ENCODE data around the gene TENM3. TPM values are rescaled to one million over a fixed set of nuclear protein-coding genes. Genes with fewer than 3 reads are reported as not detected.

The TENM3 gene
- total and polyA plus RNA-seq, 2 experiments from 2014 or later: 16.1 to 70.9 TPM

GRCh38 chr4:182716192-182716591 is 473.0 kb downstream of the TENM3 start:
- no peak for DNase-seq (ENCODE audit: low spot score)

DNA sequence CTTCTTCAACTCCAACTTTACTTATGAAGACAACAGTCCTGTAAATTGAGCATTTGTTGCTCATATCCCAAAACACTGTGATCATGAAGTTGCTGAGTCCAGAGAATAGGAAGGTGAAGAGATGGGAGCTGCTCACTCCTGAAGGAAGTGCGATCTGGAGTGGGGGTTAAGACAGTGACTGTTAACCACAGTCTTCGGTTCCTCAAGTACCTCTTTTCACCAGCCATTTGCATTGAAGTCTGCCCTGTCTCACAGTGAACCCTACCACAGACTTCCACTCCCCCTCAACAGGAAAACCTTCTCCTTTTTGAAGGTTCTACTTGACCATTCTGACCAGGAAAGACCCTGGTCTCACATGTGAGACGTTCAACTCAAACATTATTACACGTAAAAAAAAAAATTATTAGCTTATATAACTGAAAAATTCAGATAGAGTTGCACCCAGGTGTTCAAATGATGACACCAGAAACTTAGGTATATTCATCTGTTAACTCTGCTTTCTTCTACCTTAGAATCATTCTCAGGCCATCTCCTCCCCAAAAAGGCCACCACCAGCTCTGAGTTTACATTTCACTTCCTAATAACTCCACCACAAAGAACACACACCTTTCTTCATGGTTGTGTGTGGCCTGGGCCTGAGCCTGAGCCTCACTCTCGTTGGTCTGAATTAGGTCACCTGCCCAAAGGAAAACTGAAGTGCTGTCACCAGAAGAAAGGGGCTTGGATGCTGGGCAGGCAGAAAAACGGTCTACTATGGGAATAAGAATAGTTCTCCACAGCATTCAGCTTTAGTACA is 474.8 kb downstream of the TENM3 start:
- TF ChIP-seq EZH2 (IDR thresholded peaks at IDR 0.05; ENCODE audit: borderline replicate concordance) (no peak), CTCF (IDR thresholded peaks at IDR 0.05; ENCODE audit: poor library complexity) (no peak), EZH2phosphoT487 (IDR thresholded peaks at IDR 0.05; ENCODE audit: low read depth, severe bottlenecking, unreplicated experiment) (no peak)
- H3K4me2 ChIP-seq: no peak overlapping the region
- H2AFZ ChIP-seq: no peak overlapping the region
- no peaks in the 10 kb centered on the region for H3K9me2 ChIP-seq (replicated peaks; ENCODE audit: insufficient read depth)
- 93% methylated on average over 6 of the region's 6 CpGs for WGBS (ENCODE audit: low lambda C conversion rate, missing lambda C conversion rate)
- H3K79me2 ChIP-seq: no peaks in the 10 kb centered on the region
- H3K27ac ChIP-seq: no peak overlapping the region
- no peak for DNase-seq (ENCODE audit: low spot score)
- H3K4me3 ChIP-seq: no peak overlapping the region
- H4K20me1 ChIP-seq (ENCODE audit: insufficient read depth, poor library complexity, severe bottlenecking): no peaks in the 10 kb centered on the region
- H3K27me3 ChIP-seq: no peaks in the 10 kb centered on the region
- no peaks in the 10 kb centered on the region for H3K36me3 ChIP-seq (replicated peaks; ENCODE audit: insufficient read depth, low read depth)
- H3K4me1 ChIP-seq (ENCODE audit: insufficient read depth): no peaks in the 10 kb centered on the region
- no peaks in the 10 kb centered on the region for H3K9me3 ChIP-seq (ENCODE audit: low read depth)

More at GRCh38 chr4:182716192-182716591, 473.0 kb downstream of the TENM3 start:
- TF ChIP-seq CTCF (IDR thresholded peaks at IDR 0.05; ENCODE audit: poor library complexity) (no peak), EZH2 (IDR thresholded peaks at IDR 0.05; ENCODE audit: borderline replicate concordance) (no peak), EZH2phosphoT487 (IDR thresholded peaks at IDR 0.05; ENCODE audit: low read depth, severe bottlenecking, unreplicated experiment) (no peak)
- no peaks in the 10 kb centered on the region for H3K9me2 ChIP-seq (replicated peaks; ENCODE audit: insufficient read depth)
- H3K4me3 ChIP-seq: no peak overlapping the region
- no peaks in the 10 kb centered on the region for H3K4me1 ChIP-seq (ENCODE audit: insufficient read depth)
- no peaks in the 10 kb centered on the region for H4K20me1 ChIP-seq (ENCODE audit: insufficient read depth, poor library complexity, severe bottlenecking)
- H3K27ac ChIP-seq: no peak overlapping the region
- H3K36me3 ChIP-seq (replicated peaks; ENCODE audit: insufficient read depth, low read depth): no peaks in the 10 kb centered on the region
- no peaks in the 10 kb centered on the region for H3K79me2 ChIP-seq
- no peaks in the 10 kb centered on the region for H3K9me3 ChIP-seq (ENCODE audit: low read depth)
- 59% methylated on average over 3 of the region's 3 CpGs for WGBS (ENCODE audit: low lambda C conversion rate, missing lambda C conversion rate)
- no peaks in the 10 kb centered on the region for H3K27me3 ChIP-seq
- no peak overlapping the region for H3K4me2 ChIP-seq
- H2AFZ ChIP-seq: no peak overlapping the region

- 38% methylated on average over 2 of the region's 2 CpGs for WGBS (ENCODE audit: low lambda C conversion rate, missing lambda C conversion rate)
- no peak overlapping the region for H3K4me3 ChIP-seq
- H3K4me1 ChIP-seq (ENCODE audit: insufficient read depth): no peaks in the 10 kb centered on the region
- no peak overlapping the region for H3K4me2 ChIP-seq
- no peaks in the 10 kb centered on the region for H3K27me3 ChIP-seq
- H3K9me2 ChIP-seq (replicated peaks; ENCODE audit: insufficient read depth): no peaks in the 10 kb centered on the region
- TF ChIP-seq EZH2 (IDR thresholded peaks at IDR 0.05; ENCODE audit: borderline replicate concordance): no peak
- no peak for TF ChIP-seq EZH2phosphoT487 (IDR thresholded peaks at IDR 0.05; ENCODE audit: low read depth, severe bottlenecking, unreplicated experiment)
- no peak for TF ChIP-seq CTCF (IDR thresholded peaks at IDR 0.05; ENCODE audit: poor library complexity)
- no peaks in the 10 kb centered on the region for H3K36me3 ChIP-seq (replicated peaks; ENCODE audit: insufficient read depth, low read depth)
- no peaks in the 10 kb centered on the region for H3K9me3 ChIP-seq (ENCODE audit: low read depth)
- H3K79me2 ChIP-seq: no peaks in the 10 kb centered on the region
- H3K27ac ChIP-seq: no peak overlapping the region
- H2AFZ ChIP-seq: no peak overlapping the region
- DNase-seq (ENCODE audit: low spot score): no peak
- no peaks in the 10 kb centered on the region for H4K20me1 ChIP-seq (ENCODE audit: insufficient read depth, poor library complexity, severe bottlenecking)
Observed at GRCh38 chr4:182724414-182724813, 481.2 kb downstream of the TENM3 start.

Data from hepatocyte (in vitro differentiated cells).